Activated CD4-positive, alpha-beta memory T cell treated with anti-CD3 and anti-CD28 coated beads for 36 hours (primary cell): Measurements from ENCODE around the gene MED13L. TPM values are rescaled to one million over a fixed set of nuclear protein-coding genes. Genes with fewer than 3 reads are reported as not detected.

Source experiments
- CTCF ChIA-PET: fragments of 350-600 bp; sonication (Branson Sonifier 250); formaldehyde crosslinking; loops from one replicate; lab custom pipeline; 2021; ENCODE audit warnings: antibody characterized with exemption, inconsistent platforms; lab: Charles Lee
- POLR2A ChIA-PET: fragments of 350-600 bp; sonication (Branson Sonifier 250); formaldehyde crosslinking; loops from one replicate; lab custom pipeline; 2021; ENCODE audit warnings: antibody characterized with exemption; lab: Charles Lee
- DNase-seq: peaks from one replicate; pipeline ENCODE4 v3.0.0-alpha.2; 2020
- H3K27ac Mint-ChIP-seq: one replicate; pipeline ENCODE4 v1.8.0; 2021; ENCODE audit warnings: mixed read lengths
- H3K27me3 Mint-ChIP-seq: one replicate; pipeline ENCODE4 v1.8.0; 2021; ENCODE audit warnings: mixed read lengths
- H3K36me3 Mint-ChIP-seq: one replicate; pipeline ENCODE4 v1.8.0; 2021; ENCODE audit warnings: mixed read lengths
- H3K4me1 Mint-ChIP-seq: one replicate; pipeline ENCODE4 v1.8.0; 2021; ENCODE audit warnings: low read depth, mixed read lengths
- H3K4me3 Mint-ChIP-seq: one replicate; pipeline ENCODE4 v1.8.0; 2021; ENCODE audit warnings: mild to moderate bottlenecking, mixed read lengths
- H3K9me3 Mint-ChIP-seq: one replicate; pipeline ENCODE4 v1.8.0; 2021; ENCODE audit warnings: mixed read lengths
- intact Hi-C: fragments of 100-400 bp; cut with micrococcal nuclease; formaldehyde crosslinking; loops from one replicate; pipeline ENCODE4 v1.15.1; 2023
- total RNA-seq, 2 experiments: library from RNA; stranded (reverse); gene quantifications; one replicate each; pipeline ENCODE4 v1.2.3, GENCODE V29; 2021

Gene MED13L
- total RNA-seq, 2 experiments from 2014 or later: 37.7 to 41.4 TPM

- DNase-seq: no peak
- H3K9me3 Mint-ChIP-seq: no peaks in the 10 kb centered on the region
- POLR2A ChIA-PET: no interaction called here
- H3K36me3 Mint-ChIP-seq: peaks cover 5% of the 10 kb centered on the region
- CTCF ChIA-PET: no interaction called here
- intact Hi-C loops: no loop called here
- no peak overlapping the region for H3K27ac Mint-ChIP-seq
- peaks cover 46% of the 10 kb centered on the region for H3K4me1 Mint-ChIP-seq
- no peak overlapping the region for H3K4me3 Mint-ChIP-seq
- H3K27me3 Mint-ChIP-seq: no peaks in the 10 kb centered on the region
Measured at GRCh38 chr12:116200812-116201211, 76.7 kb downstream of the MED13L start.

- H3K27me3 Mint-ChIP-seq: no peaks in the 10 kb centered on the region
- no peaks in the 10 kb centered on the region for H3K9me3 Mint-ChIP-seq
- intact Hi-C loops: loop anchor here (5.0 kb wide), 1 partner anchor 202 kb away; no protein-coding TSS in a partner anchor
- H3K4me3 Mint-ChIP-seq: no peak overlapping the region
- ChIA-PET CTCF (no interaction called here), POLR2A (no interaction called here)
- no peak for DNase-seq
- peaks cover 2% of the 10 kb centered on the region for H3K36me3 Mint-ChIP-seq
- H3K4me1 Mint-ChIP-seq: peaks cover 55% of the 10 kb centered on the region
- no peak overlapping the region for H3K27ac Mint-ChIP-seq
Measured at GRCh38 chr12:116199160-116199706, 78.3 kb downstream of the MED13L start.

- H3K27ac Mint-ChIP-seq: no peak overlapping the region
- H3K4me1 Mint-ChIP-seq: peaks cover 56% of the 10 kb centered on the region
- intact Hi-C loops: loop anchor here (5.0 kb wide), 1 partner anchor 200 kb away; no protein-coding TSS in a partner anchor
- peaks cover 1% of the 10 kb centered on the region for H3K36me3 Mint-ChIP-seq
- H3K4me3 Mint-ChIP-seq: no peak overlapping the region
- DNase-seq: no peak
- CTCF ChIA-PET: interaction anchor here (1.2 kb wide), 1 partner anchor 39 kb away, joined by 4 read pairs; no protein-coding TSS in a partner anchor
- H3K27me3 Mint-ChIP-seq: no peaks in the 10 kb centered on the region
- no peaks in the 10 kb centered on the region for H3K9me3 Mint-ChIP-seq
- POLR2A ChIA-PET: no interaction called here
Measured at GRCh38 chr12:116196752-116197718, 80.5 kb downstream of the MED13L start.

GRCh38 chr12:116196226-116196625 is 81.3 kb downstream of the MED13L start:
- ChIA-PET CTCF (interaction anchor here (1.2 kb wide), 1 partner anchor 201 kb away, joined by 4 read pairs; no protein-coding TSS in a partner anchor), POLR2A (no interaction called here)
- DNase-seq: no peak
- Mint-ChIP-seq H3K9me3 (no peaks in the 10 kb centered on the region), H3K4me1 (peaks cover 55% of the 10 kb centered on the region), H3K27ac (no peak overlapping the region), H3K36me3 (peaks cover 1% of the 10 kb centered on the region), H3K4me3 (no peak overlapping the region), H3K27me3 (no peaks in the 10 kb centered on the region)
- intact Hi-C loops: loop anchor here (5.0 kb wide), 1 partner anchor 199 kb away; no protein-coding TSS in a partner anchor

- no peaks in the 10 kb centered on the region for H3K9me3 Mint-ChIP-seq
- H3K4me3 Mint-ChIP-seq: no peak overlapping the region
- peaks cover 57% of the 10 kb centered on the region for H3K4me1 Mint-ChIP-seq
- intact Hi-C loops: loop anchor here (1.0 to 5.0 kb wide), 3 partner anchors 23 to 198 kb away; no protein-coding TSS in a partner anchor
- POLR2A ChIA-PET: interaction anchor here (0.8 to 1.1 kb wide), 2 partner anchors 15 to 16 kb away, joined by 3 read pairs; no protein-coding TSS in a partner anchor
- H3K36me3 Mint-ChIP-seq: peaks cover 1% of the 10 kb centered on the region
- CTCF ChIA-PET: interaction anchor here (0.7 to 1.6 kb wide), 6 partner anchors 10 to 311 kb away, joined by 3 to 6 read pairs (median 4); no protein-coding TSS in a partner anchor
- H3K27me3 Mint-ChIP-seq: no peaks in the 10 kb centered on the region
- peak; percentile 77 for DNase-seq
- peak overlapping the region; percentile 4 for H3K27ac Mint-ChIP-seq
Measured at GRCh38 chr12:116194935-116195431, 82.5 kb downstream of the MED13L start.

- peaks cover 67% of the 10 kb centered on the region for H3K4me1 Mint-ChIP-seq
- POLR2A ChIA-PET: interaction anchor here (1.5 kb wide), 1 partner anchor 129 kb away, joined by 3 read pairs; no protein-coding TSS in a partner anchor
- no peak for DNase-seq
- CTCF ChIA-PET: no interaction called here
- H3K36me3 Mint-ChIP-seq: peaks cover 1% of the 10 kb centered on the region
- no peak overlapping the region for H3K4me3 Mint-ChIP-seq
- H3K9me3 Mint-ChIP-seq: no peaks in the 10 kb centered on the region
- intact Hi-C loops: no loop called here
- H3K27me3 Mint-ChIP-seq: no peaks in the 10 kb centered on the region
- H3K27ac Mint-ChIP-seq: no peak overlapping the region
Measured at GRCh38 chr12:116189692-116190091, 87.8 kb downstream of the MED13L start.

GRCh38 chr12:116188581-116188980 is 88.9 kb downstream of the MED13L start:
- Mint-ChIP-seq H3K4me3 (no peak overlapping the region), H3K27ac (peak overlapping the region; percentile 51), H3K9me3 (no peaks in the 10 kb centered on the region), H3K27me3 (no peaks in the 10 kb centered on the region), H3K36me3 (peaks cover under 1% of the 10 kb centered on the region), H3K4me1 (peaks cover 70% of the 10 kb centered on the region)
- no peak for DNase-seq
- ChIA-PET CTCF (interaction anchor here (0.5 kb wide), 1 partner anchor 51 kb away, joined by 4 read pairs; no protein-coding TSS in a partner anchor), POLR2A (interaction anchor here (1.5 kb wide), 1 partner anchor 128 kb away, joined by 3 read pairs; no protein-coding TSS in a partner anchor)
- intact Hi-C loops: loop anchor here (1.0 kb wide), 1 partner anchor 16 kb away; no protein-coding TSS in a partner anchor

- no peaks in the 10 kb centered on the region for H3K36me3 Mint-ChIP-seq
- peaks cover 77% of the 10 kb centered on the region for H3K4me1 Mint-ChIP-seq
- no peak for DNase-seq
- no peak overlapping the region for H3K4me3 Mint-ChIP-seq
- intact Hi-C loops: no loop called here
- ChIA-PET CTCF (interaction anchor here (1.1 kb wide), 1 partner anchor 89 kb away, joined by 3 read pairs; no protein-coding TSS in a partner anchor), POLR2A (no interaction called here)
- H3K27me3 Mint-ChIP-seq: no peaks in the 10 kb centered on the region
- H3K9me3 Mint-ChIP-seq: no peaks in the 10 kb centered on the region
- H3K27ac Mint-ChIP-seq: no peak overlapping the region
Measured at GRCh38 chr12:116187151-116187511, 90.4 kb downstream of the MED13L start.

- intact Hi-C loops: no loop called here
- Mint-ChIP-seq H3K9me3 (no peaks in the 10 kb centered on the region), H3K27me3 (no peaks in the 10 kb centered on the region), H3K27ac (no peak overlapping the region), H3K4me1 (peaks cover 79% of the 10 kb centered on the region), H3K4me3 (no peak overlapping the region), H3K36me3 (no peaks in the 10 kb centered on the region)
- ChIA-PET CTCF (interaction anchor here (1.1 kb wide), 1 partner anchor 90 kb away, joined by 3 read pairs; no protein-coding TSS in a partner anchor), POLR2A (no interaction called here)
- DNase-seq: no peak
Measured at GRCh38 chr12:116186482-116187150, 90.9 kb downstream of the MED13L start.

GRCh38 chr12:116184763-116185162 is 92.7 kb downstream of the MED13L start:
- ChIA-PET POLR2A (no interaction called here), CTCF (interaction anchor here (1.1 kb wide), 1 partner anchor 9 kb away, joined by 4 read pairs; no protein-coding TSS in a partner anchor)
- Mint-ChIP-seq H3K27ac (no peak overlapping the region), H3K9me3 (no peaks in the 10 kb centered on the region), H3K36me3 (no peaks in the 10 kb centered on the region), H3K4me1 (peaks cover 79% of the 10 kb centered on the region), H3K27me3 (no peaks in the 10 kb centered on the region), H3K4me3 (no peak overlapping the region)
- intact Hi-C loops: no loop called here
- DNase-seq: no peak

GRCh38 chr12:116183741-116184141 is 93.8 kb downstream of the MED13L start:
- peaks cover 69% of the 10 kb centered on the region for H3K4me1 Mint-ChIP-seq
- CTCF ChIA-PET: interaction anchor here (1.1 kb wide), 1 partner anchor 8 kb away, joined by 4 read pairs; no protein-coding TSS in a partner anchor
- no peaks in the 10 kb centered on the region for H3K27me3 Mint-ChIP-seq
- no peak overlapping the region for H3K27ac Mint-ChIP-seq
- no peak for DNase-seq
- no peaks in the 10 kb centered on the region for H3K9me3 Mint-ChIP-seq
- H3K4me3 Mint-ChIP-seq: no peak overlapping the region
- intact Hi-C loops: no loop called here
- no peaks in the 10 kb centered on the region for H3K36me3 Mint-ChIP-seq
- POLR2A ChIA-PET: no interaction called here
